ENCODE data around the gene KEL. TPM values are rescaled to one million over a fixed set of nuclear protein-coding genes. Genes with fewer than 3 reads are reported as not detected.

The KEL gene
- total RNA-seq, 4 donors from 2014 or later, result 0.37 TPM; not detected in 3

DNA sequence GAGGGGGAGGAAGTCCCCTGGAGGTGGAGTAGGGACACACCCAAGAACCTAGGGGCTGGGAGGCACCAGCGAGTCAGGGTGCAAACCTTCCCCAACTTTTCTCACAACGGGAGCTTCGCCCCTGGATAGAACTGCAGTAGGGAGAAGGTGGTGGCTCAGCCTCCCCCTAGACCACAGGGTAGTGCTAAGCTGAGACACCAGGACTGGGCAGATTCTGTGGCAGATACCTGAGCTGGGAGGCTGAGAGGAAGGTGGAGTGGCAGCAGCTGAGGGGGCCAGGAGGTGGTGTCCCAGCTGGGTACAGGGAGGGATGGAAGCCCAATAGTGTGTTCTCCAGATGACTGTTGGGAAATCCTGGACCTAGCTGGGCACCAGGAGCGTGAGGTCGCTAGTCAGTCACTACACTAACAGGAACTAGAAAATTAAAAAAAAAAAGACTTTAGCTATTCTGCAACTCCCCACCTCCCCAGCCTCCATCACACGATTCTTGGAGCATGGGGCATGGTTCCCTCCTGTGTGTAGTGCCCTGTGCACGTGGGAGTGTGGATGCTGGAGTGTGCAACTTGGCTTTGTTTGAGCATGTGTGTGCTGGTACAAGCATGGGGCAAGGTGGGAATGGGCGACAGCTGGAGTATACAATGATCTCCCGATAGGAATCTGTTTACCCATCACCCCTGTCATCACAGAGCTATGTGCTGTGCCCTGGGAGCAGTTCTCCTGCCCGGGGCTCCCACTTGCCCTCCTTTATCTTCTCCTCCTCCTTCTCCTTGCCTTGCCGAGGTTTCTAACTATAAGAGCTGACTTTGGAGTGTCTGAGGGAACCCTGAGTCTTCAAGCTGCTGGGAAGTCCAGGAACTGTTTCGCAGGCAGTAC lies 67.8 kb downstream of the KEL start:
- DNase-seq, result no peak
- intact Hi-C loops (cut with DNase I; ENCODE audit: low total_unique reads) (no loop called here), in situ Hi-C loops (cut with MboI; ENCODE audit: low pct_ligation_motif_present in 1 of 4, low pct_unique_long_range_greater_than_20kb in 1 of 4, low sequenced_read_pairs in 3 of 4) (loop anchor here in 1 of 4 donors (25.0 kb wide), 1 partner anchor 318 kb away; the partner anchor contains the start of gene TAS2R40)
- no peaks in the 10 kb centered on the region for H3K9me3 ChIP-seq
- no peaks in the 10 kb centered on the region for H3K27me3 ChIP-seq
- H3K27ac ChIP-seq, result no peak overlapping the region
- no peaks in the 10 kb centered on the region for H3K36me3 ChIP-seq
- no peaks in the 10 kb centered on the region for H3K4me1 ChIP-seq
- H3K4me3 ChIP-seq, result no peak overlapping the region
- WGBS, 2 donors (ENCODE audit: low coverage in 1 of 2), result 65% methylated on average over 12 of the region's 12 CpGs; no CpG with 5 or more reads in 1 of the 2 donors
- TF ChIP-seq POLR2AphosphoS5 (IDR thresholded peaks at IDR 0.05) (no peak), POLR2A (IDR thresholded peaks at IDR 0.05) (no peak), EP300 (IDR thresholded peaks at IDR 0.05; ENCODE audit: low read depth) (no peak)
- TF ChIP-seq, protein P1, sequence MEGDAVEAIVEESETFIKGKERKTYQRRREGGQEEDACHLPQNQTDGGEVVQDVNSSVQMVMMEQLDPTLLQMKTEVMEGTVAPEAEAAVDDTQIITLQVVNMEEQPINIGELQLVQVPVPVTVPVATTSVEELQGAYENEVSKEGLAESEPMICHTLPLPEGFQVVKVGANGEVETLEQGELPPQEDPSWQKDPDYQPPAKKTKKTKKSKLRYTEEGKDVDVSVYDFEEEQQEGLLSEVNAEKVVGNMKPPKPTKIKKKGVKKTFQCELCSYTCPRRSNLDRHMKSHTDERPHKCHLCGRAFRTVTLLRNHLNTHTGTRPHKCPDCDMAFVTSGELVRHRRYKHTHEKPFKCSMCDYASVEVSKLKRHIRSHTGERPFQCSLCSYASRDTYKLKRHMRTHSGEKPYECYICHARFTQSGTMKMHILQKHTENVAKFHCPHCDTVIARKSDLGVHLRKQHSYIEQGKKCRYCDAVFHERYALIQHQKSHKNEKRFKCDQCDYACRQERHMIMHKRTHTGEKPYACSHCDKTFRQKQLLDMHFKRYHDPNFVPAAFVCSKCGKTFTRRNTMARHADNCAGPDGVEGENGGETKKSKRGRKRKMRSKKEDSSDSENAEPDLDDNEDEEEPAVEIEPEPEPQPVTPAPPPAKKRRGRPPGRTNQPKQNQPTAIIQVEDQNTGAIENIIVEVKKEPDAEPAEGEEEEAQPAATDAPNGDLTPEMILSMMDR (IDR thresholded peaks at IDR 0.05), result no peak

DNA sequence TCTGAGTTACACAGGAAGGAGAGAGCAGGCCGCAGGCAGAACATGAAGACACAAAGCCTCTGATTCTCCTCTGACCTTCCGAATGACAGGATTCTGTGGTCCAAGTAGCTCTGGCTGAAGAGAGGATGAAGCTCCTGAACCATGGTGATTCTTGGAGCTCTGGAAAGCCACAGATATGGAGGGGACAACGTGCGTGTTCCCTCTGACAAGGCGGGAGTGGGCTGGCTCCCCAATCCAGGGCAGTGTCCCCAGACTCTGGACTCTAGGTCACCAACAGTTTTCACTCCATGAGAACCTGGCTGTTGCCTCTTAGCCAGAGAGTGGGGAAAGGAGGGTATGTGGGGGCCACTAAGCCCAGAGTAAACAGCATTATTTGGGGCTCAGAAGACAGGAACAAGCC lies 69.2 kb downstream of the KEL start:
- intact Hi-C loops (cut with DNase I; ENCODE audit: low total_unique reads), result no loop called here
- WGBS, 2 donors (ENCODE audit: low coverage in 1 of 2), result 86% methylated on average over 5 of the region's 5 CpGs; no CpG with 5 or more reads in 1 of the 2 donors
- no peaks in the 10 kb centered on the region for H3K4me1 ChIP-seq
- in situ Hi-C loops (cut with MboI; ENCODE audit: low pct_ligation_motif_present in 1 of 4, low pct_unique_long_range_greater_than_20kb in 1 of 4, low sequenced_read_pairs in 3 of 4), result loop anchor here in 1 of 4 donors (25.0 kb wide), 1 partner anchor 319 kb away; the partner anchor contains the start of gene TAS2R40
- no peaks in the 10 kb centered on the region for H3K27me3 ChIP-seq
- H3K36me3 ChIP-seq, result no peaks in the 10 kb centered on the region
- no peak overlapping the region for H3K27ac ChIP-seq
- DNase-seq, result no peak
- H3K9me3 ChIP-seq, result no peaks in the 10 kb centered on the region
- no peak overlapping the region for H3K4me3 ChIP-seq
- TF ChIP-seq, protein P1 (IDR thresholded peaks at IDR 0.05), result no peak
- TF ChIP-seq POLR2A (IDR thresholded peaks at IDR 0.05), result no peak
- no peak for TF ChIP-seq EP300 (IDR thresholded peaks at IDR 0.05; ENCODE audit: low read depth)
- TF ChIP-seq POLR2AphosphoS5 (IDR thresholded peaks at IDR 0.05), result no peak

DNA sequence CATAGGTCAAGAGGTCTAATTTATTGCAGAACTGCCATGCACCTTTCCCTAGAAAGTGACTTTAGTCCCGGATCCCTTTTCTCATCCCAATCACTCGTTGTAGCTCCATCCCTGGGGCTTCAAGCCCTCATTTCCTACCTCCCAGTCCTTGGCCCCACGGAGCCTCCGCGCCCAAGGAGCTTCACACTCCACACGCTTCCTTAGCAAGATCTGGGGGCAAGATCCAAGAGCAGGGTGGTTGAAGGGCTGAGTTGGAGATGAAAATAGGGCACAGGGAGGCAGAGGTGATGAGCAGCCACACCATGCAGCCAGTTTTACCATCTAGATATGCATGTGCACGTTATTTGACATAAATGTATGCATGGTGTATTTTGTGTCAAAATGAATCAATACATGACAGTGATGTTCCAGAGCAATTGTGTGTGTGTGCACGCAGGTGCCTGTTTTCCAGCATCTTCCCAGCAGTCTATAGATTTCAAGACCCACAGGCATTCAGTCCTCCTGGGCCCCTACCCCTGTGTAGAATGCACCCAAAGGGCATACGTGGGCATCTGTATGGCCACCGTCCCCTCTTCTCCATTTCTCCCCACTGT lies 70.6 kb downstream of the KEL start:
- WGBS, 2 donors (ENCODE audit: low coverage in 1 of 2), result 23 to 84% methylated on average over 2 to 10 of the region's 10 CpGs
- TF ChIP-seq, protein P1 (IDR thresholded peaks at IDR 0.05), result no peak
- no peak for TF ChIP-seq POLR2A (IDR thresholded peaks at IDR 0.05)
- TF ChIP-seq POLR2AphosphoS5 (IDR thresholded peaks at IDR 0.05), result no peak
- TF ChIP-seq EP300 (IDR thresholded peaks at IDR 0.05; ENCODE audit: low read depth), result no peak

More for the DNA sequence above, 70.6 kb downstream of the KEL start:
- no peaks in the 10 kb centered on the region for H3K4me1 ChIP-seq
- H3K4me3 ChIP-seq, result no peak overlapping the region
- in situ Hi-C loops (cut with MboI; ENCODE audit: low pct_ligation_motif_present in 1 of 4, low pct_unique_long_range_greater_than_20kb in 1 of 4, low sequenced_read_pairs in 3 of 4), result loop anchor here in 1 of 4 donors (25.0 kb wide), 1 partner anchor 321 kb away; the partner anchor contains the start of gene TAS2R40
- no peaks in the 10 kb centered on the region for H3K9me3 ChIP-seq
- DNase-seq, result no peak
- H3K27ac ChIP-seq, result no peak overlapping the region
- no peaks in the 10 kb centered on the region for H3K27me3 ChIP-seq
- no peaks in the 10 kb centered on the region for H3K36me3 ChIP-seq
- intact Hi-C loops (cut with DNase I; ENCODE audit: low total_unique reads), result no loop called here

Other genes starting within 250 kb of the KEL start
- not detected for gene PRSS1, start 212.9 kb downstream of the KEL start, total RNA-seq
- gene PRSS2, start 191.4 kb downstream of the KEL start, total RNA-seq, result not detected
- gene EPHB6, start 107.3 kb downstream of the KEL start, total RNA-seq, result 10 to 100 TPM in 1 of 4 donors, 1 to 10 TPM in 3; 2.9 to 10.2 (median 4.5) TPM
- 1 to 10 TPM in 1 of 4 donors, under 1 TPM in 1, not detected in 2; 0.14 to 2.9 TPM for gene TRPV6, start 76.6 kb downstream of the KEL start, total RNA-seq
- not detected for gene TRPV5, start 28.6 kb downstream of the KEL start, total RNA-seq
- not detected for gene LLCFC1, start 22.9 kb downstream of the KEL start, total RNA-seq
- not detected for gene OR9A2, start 64.8 kb upstream of the KEL start, total RNA-seq
- not detected for gene OR6V1, start 90.0 kb upstream of the KEL start, total RNA-seq
- not detected for gene PIP, start 169.7 kb upstream of the KEL start, total RNA-seq
- gene TAS2R39, start 221.1 kb upstream of the KEL start, total RNA-seq, result not detected

Data from transverse colon (tissue), 4 donors.